ENCODE data around the gene TSC1.

Gene TSC1

DNA sequence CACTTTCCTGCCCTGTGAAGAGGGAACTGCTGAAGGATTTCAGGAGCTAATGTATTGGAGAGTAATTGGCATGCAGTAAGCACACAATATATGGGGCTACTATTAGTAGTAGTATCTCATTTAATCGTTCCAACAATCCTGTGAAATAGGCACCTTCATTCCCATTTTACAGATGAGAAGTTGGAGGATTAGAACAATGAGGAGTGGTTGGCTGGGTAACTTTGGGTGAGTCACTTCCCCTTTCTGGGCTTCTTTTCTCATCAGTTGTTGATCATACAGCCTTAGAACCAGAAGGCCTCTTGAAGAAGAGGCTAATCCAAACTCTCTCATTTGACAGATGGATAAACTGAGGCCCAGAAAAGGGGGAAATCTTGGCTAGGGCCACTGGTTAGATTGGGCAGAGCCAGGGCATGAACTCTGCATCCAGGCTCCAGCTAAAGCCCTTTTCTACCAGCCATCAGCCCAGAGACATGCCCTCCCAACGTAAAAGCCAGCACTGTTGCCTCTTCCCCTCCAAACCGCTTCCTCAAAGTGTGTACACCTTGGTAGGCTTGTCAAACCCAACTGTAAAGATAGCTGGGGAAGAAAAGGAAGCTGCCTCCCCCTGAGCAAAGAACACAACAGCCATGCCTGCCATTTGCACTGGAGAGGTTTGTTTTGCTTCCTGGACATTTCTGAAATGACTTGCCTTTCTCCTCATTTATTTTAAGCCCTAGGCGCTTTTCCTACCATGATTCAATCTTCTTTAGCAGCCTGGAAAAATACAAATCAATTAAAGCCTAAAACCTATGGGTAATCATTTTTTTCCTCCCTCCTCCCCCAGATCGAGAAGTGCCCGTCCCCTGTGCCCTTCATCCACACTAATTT, 64.7 kb downstream of the TSC1 start:
- DNase-seq (no peak), ATAC-seq (ENCODE audit: insufficient read depth, low read depth) (no peak)
- 0 out of 2 replicates have a peak overlapping the region, but pooled peaks have one; percentile 83 for H3K9ac ChIP-seq (ENCODE audit: low read depth, low read length)
- no peaks in the 10 kb centered on the region for H3K9me3 ChIP-seq (ENCODE audit: insufficient read depth, low read length, severe bottlenecking)
- no peaks in the 10 kb centered on the region for H3K27me3 ChIP-seq (ENCODE audit: insufficient read depth, low read length, poor library complexity)
- TF ChIP-seq, protein P1, sequence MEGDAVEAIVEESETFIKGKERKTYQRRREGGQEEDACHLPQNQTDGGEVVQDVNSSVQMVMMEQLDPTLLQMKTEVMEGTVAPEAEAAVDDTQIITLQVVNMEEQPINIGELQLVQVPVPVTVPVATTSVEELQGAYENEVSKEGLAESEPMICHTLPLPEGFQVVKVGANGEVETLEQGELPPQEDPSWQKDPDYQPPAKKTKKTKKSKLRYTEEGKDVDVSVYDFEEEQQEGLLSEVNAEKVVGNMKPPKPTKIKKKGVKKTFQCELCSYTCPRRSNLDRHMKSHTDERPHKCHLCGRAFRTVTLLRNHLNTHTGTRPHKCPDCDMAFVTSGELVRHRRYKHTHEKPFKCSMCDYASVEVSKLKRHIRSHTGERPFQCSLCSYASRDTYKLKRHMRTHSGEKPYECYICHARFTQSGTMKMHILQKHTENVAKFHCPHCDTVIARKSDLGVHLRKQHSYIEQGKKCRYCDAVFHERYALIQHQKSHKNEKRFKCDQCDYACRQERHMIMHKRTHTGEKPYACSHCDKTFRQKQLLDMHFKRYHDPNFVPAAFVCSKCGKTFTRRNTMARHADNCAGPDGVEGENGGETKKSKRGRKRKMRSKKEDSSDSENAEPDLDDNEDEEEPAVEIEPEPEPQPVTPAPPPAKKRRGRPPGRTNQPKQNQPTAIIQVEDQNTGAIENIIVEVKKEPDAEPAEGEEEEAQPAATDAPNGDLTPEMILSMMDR (IDR thresholded peaks at IDR 0.05; ENCODE audit: borderline replicate concordance, extremely low read depth, low read length, poor library complexity, severe bottlenecking) = no peak
- TF ChIP-seq EZH2 (IDR thresholded peaks at IDR 0.05; ENCODE audit: borderline replicate concordance, low read depth, low read length, severe bottlenecking) = no peak
- H3K4me2 ChIP-seq (ENCODE audit: insufficient read depth, low read length) = peak overlapping the region; percentile 78
- no peaks in the 10 kb centered on the region for H3K79me2 ChIP-seq (ENCODE audit: insufficient read depth, low read length)
- peaks cover 20% of the 10 kb centered on the region for H3K4me1 ChIP-seq (ENCODE audit: insufficient read depth, low read length)
- H4K20me1 ChIP-seq (ENCODE audit: insufficient read depth, low read length) = no peaks in the 10 kb centered on the region
- no peak overlapping the region for H3K27ac ChIP-seq (ENCODE audit: low read length)
- no peaks in the 10 kb centered on the region; the same call in 1 of the 2 replicates for H3K36me3 ChIP-seq (ENCODE audit: insufficient read depth, low read length)
- H3K4me3 ChIP-seq (ENCODE audit: low read depth in 1 of 2, low read length in 2 of 2) = peak overlapping the region in 1 of 2 experiments; percentile 89; a peak in 1 of 4 replicates
- H2AFZ ChIP-seq (ENCODE audit: low read depth, low read length) = no peak overlapping the region

DNA sequence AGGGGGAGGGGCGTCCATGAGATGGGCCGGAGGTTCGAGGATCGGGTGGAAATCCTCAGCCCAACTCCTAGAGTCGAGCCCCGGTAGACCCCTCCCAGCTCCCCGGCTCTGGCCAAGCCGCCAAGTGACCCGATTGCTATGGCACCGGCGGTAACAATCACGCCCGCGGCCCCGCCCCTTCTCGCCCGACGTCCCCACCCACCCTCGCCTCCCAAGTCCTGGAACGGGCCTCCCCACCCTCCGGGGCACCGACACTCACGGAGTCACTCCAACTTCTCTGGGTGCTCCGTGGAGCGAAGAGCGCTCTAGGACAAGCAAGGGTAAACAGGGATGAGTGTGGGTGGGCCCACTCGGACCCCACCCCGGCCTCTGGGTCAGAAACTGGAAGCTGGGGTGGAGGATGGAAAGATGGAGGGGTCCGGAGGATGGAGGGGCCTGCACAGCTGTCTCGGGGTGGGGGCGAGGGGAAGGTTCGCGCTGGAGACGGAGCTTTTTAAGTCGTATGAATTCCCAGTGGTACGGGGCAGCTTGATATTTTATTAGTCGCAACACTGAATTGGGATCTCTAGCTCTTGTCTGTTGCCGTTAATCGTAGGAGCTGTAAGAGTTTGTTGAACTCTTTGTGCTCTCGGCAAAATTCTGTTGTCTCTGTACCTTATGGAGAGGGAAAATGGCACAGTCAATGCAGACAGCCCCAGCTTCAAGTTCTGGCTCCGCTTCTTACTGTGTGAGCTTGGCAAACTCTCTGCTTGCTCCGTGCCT, 65.5 kb downstream of the TSC1 start, which contains the start of gene SPACA9:
Gene SPACA9 (plus strand): TSS at position 204 of the 762 bp plus-strand sequence. CDS start 5,050 bp downstream, outside the sequence.
- H3K4me2 ChIP-seq (ENCODE audit: insufficient read depth, low read length) = peak within 1 kb of the TSS; percentile 78
- DNase-seq (peak; percentile 45), ATAC-seq (ENCODE audit: insufficient read depth, low read depth) (peak; percentile 47)
- no peaks in the 10 kb centered on the region for H3K79me2 ChIP-seq (ENCODE audit: insufficient read depth, low read length)
- no peak for TF ChIP-seq EZH2 (IDR thresholded peaks at IDR 0.05; ENCODE audit: borderline replicate concordance, low read depth, low read length, severe bottlenecking)
- TF ChIP-seq, protein P1 (IDR thresholded peaks at IDR 0.05; ENCODE audit: borderline replicate concordance, extremely low read depth, low read length, poor library complexity, severe bottlenecking) = no peak
- H3K27ac ChIP-seq (ENCODE audit: low read length) = peak within 1 kb of the TSS; percentile 68
- H3K9me3 ChIP-seq (ENCODE audit: insufficient read depth, low read length, severe bottlenecking) = no peaks in the 10 kb centered on the region
- no peaks in the 10 kb centered on the region for H3K27me3 ChIP-seq (ENCODE audit: insufficient read depth, low read length, poor library complexity)
- H3K4me1 ChIP-seq (ENCODE audit: insufficient read depth, low read length) = peaks cover 20% of the 10 kb centered on the region
- peak within 1 kb of the TSS; percentile 74 to 89 for H3K4me3 ChIP-seq (ENCODE audit: low read depth in 1 of 2, low read length in 2 of 2)
- H4K20me1 ChIP-seq (ENCODE audit: insufficient read depth, low read length) = no peaks in the 10 kb centered on the region
- H3K9ac ChIP-seq (ENCODE audit: low read depth, low read length) = peak within 1 kb of the TSS; percentile 83
- H3K36me3 ChIP-seq (ENCODE audit: insufficient read depth, low read length) = no peaks in the 10 kb centered on the region; the same call in 1 of the 2 replicates
- peak within 1 kb of the TSS; percentile 89 for H2AFZ ChIP-seq (ENCODE audit: low read depth, low read length)

DNA sequence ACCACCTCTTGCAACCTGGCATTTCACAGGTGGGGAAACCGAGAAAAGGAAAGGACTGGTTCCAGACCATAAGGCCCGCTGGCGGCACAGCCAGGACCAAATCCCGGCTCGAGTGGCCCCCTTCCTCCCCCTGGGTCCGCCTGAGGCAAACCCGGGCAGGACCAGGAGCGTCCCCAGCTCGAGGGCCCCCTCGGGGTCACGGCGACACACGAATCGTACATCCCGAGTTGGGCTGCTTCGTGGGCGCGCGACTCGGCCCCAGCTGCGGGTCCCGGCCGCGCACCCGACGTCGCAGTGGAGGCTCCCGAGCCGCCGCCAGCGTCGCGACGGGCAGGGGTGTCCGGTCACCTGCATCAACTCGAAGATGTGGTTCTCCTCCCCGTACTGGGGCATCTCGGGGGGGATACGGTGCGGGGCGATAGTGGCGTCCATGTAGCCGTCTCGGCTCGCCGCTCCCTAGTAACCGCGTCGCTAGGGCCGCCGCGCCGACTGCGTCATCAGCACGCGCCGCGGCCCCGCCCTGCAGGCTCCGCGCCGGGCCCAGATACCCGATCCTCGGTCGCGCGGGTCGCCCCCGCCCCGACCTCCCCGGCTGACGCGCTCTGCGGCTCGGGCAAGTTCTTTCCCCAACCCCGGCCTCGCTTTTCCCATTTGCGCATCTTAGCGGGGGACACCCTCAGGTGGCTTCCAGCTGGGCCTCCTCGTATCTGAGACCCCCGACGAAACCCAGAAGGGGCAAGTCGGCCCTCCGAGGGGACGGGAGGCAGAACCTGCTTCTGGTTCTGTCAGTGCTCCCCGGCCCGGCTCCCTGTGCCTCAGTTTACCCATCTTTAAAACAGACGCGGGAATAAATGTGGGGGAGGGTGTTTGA, 66.4 kb downstream of the TSC1 start, which contains the start of gene AK8:
Gene AK8 (minus strand): TSS at position 461 of the 871 bp plus-strand sequence. CDS start 29 bp downstream, at position 432.
- H3K9me3 ChIP-seq (ENCODE audit: insufficient read depth, low read length, severe bottlenecking) = no peaks in the 10 kb centered on the region
- H3K27ac ChIP-seq (ENCODE audit: low read length) = peak within 1 kb of the TSS; percentile 68
- H4K20me1 ChIP-seq (ENCODE audit: insufficient read depth, low read length) = no peaks in the 10 kb centered on the region
- H3K27me3 ChIP-seq (ENCODE audit: insufficient read depth, low read length, poor library complexity) = no peaks in the 10 kb centered on the region
- peak within 1 kb of the TSS; percentile 89 for H2AFZ ChIP-seq (ENCODE audit: low read depth, low read length)
- peak within 1 kb of the TSS; percentile 83 for H3K9ac ChIP-seq (ENCODE audit: low read depth, low read length)
- DNase-seq (peak; percentile 76), ATAC-seq (ENCODE audit: insufficient read depth, low read depth) (peak; percentile 82)
- no peak for TF ChIP-seq EZH2 (IDR thresholded peaks at IDR 0.05; ENCODE audit: borderline replicate concordance, low read depth, low read length, severe bottlenecking)
- TF ChIP-seq, protein P1 (IDR thresholded peaks at IDR 0.05; ENCODE audit: borderline replicate concordance, extremely low read depth, low read length, poor library complexity, severe bottlenecking) = no peak
- peak within 1 kb of the TSS; percentile 78 for H3K4me2 ChIP-seq (ENCODE audit: insufficient read depth, low read length)
- peak within 1 kb of the TSS; percentile 74 to 89 for H3K4me3 ChIP-seq (ENCODE audit: low read depth in 1 of 2, low read length in 2 of 2)
- no peaks in the 10 kb centered on the region; the same call in 1 of the 2 replicates for H3K36me3 ChIP-seq (ENCODE audit: insufficient read depth, low read length)
- H3K4me1 ChIP-seq (ENCODE audit: insufficient read depth, low read length) = peaks cover 20% of the 10 kb centered on the region
- H3K79me2 ChIP-seq (ENCODE audit: insufficient read depth, low read length) = no peaks in the 10 kb centered on the region

Measured in DND-41 (cell line).